Liver (tissue), 9 donors: ENCODE data around the gene ACTR1B. TPM values are rescaled to one million over a fixed set of nuclear protein-coding genes. Genes with fewer than 3 reads are reported as not detected.

Experiments
- DNase-seq: peaks from one replicate; pipeline ENCODE4 v3.0.0-alpha.2; 2017; ENCODE audit warnings: low spot score
- H3K27ac ChIP-seq, 2 donors: one replicate each; pipeline ENCODE4 v1.7.0; 2013; ENCODE audit warnings: inconsistent platforms in 2 of 2, low read length in 2 of 2, control low read depth in 1 of 2, low read depth in 1 of 2, mild to moderate bottlenecking in 1 of 2
- H3K27me3 ChIP-seq, 4 donors: one replicate each; pipeline versions ENCODE4 v1.6.1 to v1.7.0; 2013; ENCODE audit warnings: low read length in 3 of 4, inconsistent platforms in 1 of 4, mild to moderate bottlenecking in 1 of 4, moderate library complexity in 1 of 4; ENCODE audit not compliant: control insufficient read depth in 4 of 4, insufficient read depth in 4 of 4
- H3K36me3 ChIP-seq, 4 donors: one replicate each; pipeline versions ENCODE4 v1.6.1 to v1.7.0; 2013; ENCODE audit warnings: low read length in 3 of 4, mild to moderate bottlenecking in 3 of 4, low read depth in 1 of 4, moderate library complexity in 1 of 4; ENCODE audit not compliant: control insufficient read depth in 4 of 4, insufficient read depth in 3 of 4
- H3K4me1 ChIP-seq, 4 donors: one replicate each; pipeline versions ENCODE4 v1.6.1 to v1.7.0; 2013; ENCODE audit warnings: low read length in 3 of 4, mild to moderate bottlenecking in 3 of 4, moderate library complexity in 1 of 4; ENCODE audit not compliant: control insufficient read depth in 4 of 4, insufficient read depth in 4 of 4
- H3K4me3 ChIP-seq, 3 donors: one replicate each; pipeline versions ENCODE4 v1.6.1 to v1.7.0; 2013; ENCODE audit warnings: low read length in 3 of 3, control low read depth in 1 of 3, low read depth in 1 of 3, mild to moderate bottlenecking in 1 of 3
- H3K9ac ChIP-seq, 2 donors: one replicate each; pipeline ENCODE4 v1.7.0; 2013; ENCODE audit warnings: low read length in 2 of 2, mild to moderate bottlenecking in 2 of 2, moderate library complexity in 2 of 2, control low read depth in 1 of 2, low read depth in 1 of 2
- H3K9me3 ChIP-seq, 4 donors: one replicate each; pipeline versions ENCODE4 v1.6.1 to v1.7.0; 2013; ENCODE audit warnings: low read length in 3 of 4; ENCODE audit not compliant: control insufficient read depth in 4 of 4
- ATF3 ChIP-seq: IDR thresholded peaks from 2 replicates; pipeline ENCODE4 v1.6.1; 2016; ENCODE audit warnings: antibody characterized with exemption
- CTCF ChIP-seq: fragments of 150-350 bp; IDR thresholded peaks from 2 replicates; pipeline ENCODE4 v1.5.1; 2017; ENCODE audit warnings: improper control_type of control experiment, low read depth, low read length; ENCODE audit not compliant: missing input control
- EGR1 ChIP-seq, 2 donors: IDR thresholded peaks; 2 replicates each; pipeline ENCODE4 v1.6.1; 2016 to 2018; ENCODE audit warnings: antibody characterized with exemption in 2 of 2, low read depth in 2 of 2
- FOXA1 ChIP-seq: IDR thresholded peaks from 2 replicates; pipeline ENCODE4 v1.6.1; 2016; ENCODE audit warnings: antibody characterized with exemption
- FOXA2 ChIP-seq: IDR thresholded peaks from 2 replicates; pipeline ENCODE4 v1.6.1; 2016; ENCODE audit warnings: antibody characterized with exemption
- HNF4A ChIP-seq, 2 donors: conservative IDR thresholded peaks; 2 replicates each; pipeline ENCODE4 v1.6.1; 2016; ENCODE audit warnings: antibody characterized with exemption in 2 of 2, mild to moderate bottlenecking in 2 of 2
- HNF4G ChIP-seq: IDR thresholded peaks from 2 replicates; pipeline ENCODE4 v1.6.1; 2016; ENCODE audit warnings: antibody characterized with exemption
- JUND ChIP-seq, 2 donors: IDR thresholded peaks; 2 replicates each; pipeline ENCODE4 v1.6.1; 2016; ENCODE audit warnings: antibody characterized with exemption in 2 of 2
- MAX ChIP-seq: IDR thresholded peaks from 2 replicates; pipeline ENCODE4 v1.6.1; 2016; ENCODE audit warnings: antibody characterized with exemption
- NR2F2 ChIP-seq: IDR thresholded peaks from 2 replicates; pipeline ENCODE4 v1.6.1; 2016; ENCODE audit warnings: antibody characterized with exemption
- RAD21 ChIP-seq, 2 donors: IDR thresholded peaks; 2 replicates each; pipeline ENCODE4 v1.6.1; 2016; ENCODE audit warnings: antibody characterized with exemption in 2 of 2, mild to moderate bottlenecking in 2 of 2
- REST ChIP-seq: IDR thresholded peaks from 2 replicates; pipeline ENCODE4 v1.6.1; 2016; ENCODE audit warnings: antibody characterized with exemption, mild to moderate bottlenecking
- RXRA ChIP-seq, 2 donors: IDR thresholded peaks; 2 replicates each; pipeline ENCODE4 v1.6.1; 2017 to 2018; ENCODE audit warnings: antibody characterized with exemption in 2 of 2, mild to moderate bottlenecking in 1 of 2
- TAF1 ChIP-seq: conservative IDR thresholded peaks from 2 replicates; pipeline ENCODE4 v1.6.1; 2016; ENCODE audit warnings: antibody characterized with exemption, mild to moderate bottlenecking
- YY1 ChIP-seq: IDR thresholded peaks from 2 replicates; pipeline ENCODE4 v1.6.1; 2016; ENCODE audit warnings: antibody characterized with exemption, mild to moderate bottlenecking
- ZBTB33 ChIP-seq: IDR thresholded peaks from 2 replicates; pipeline ENCODE4 v1.6.1; 2016; ENCODE audit warnings: antibody characterized with exemption
- WGBS: extraction: QIAGEN DNeasy Blood & Tissue Kit; methylation state at CpG from one replicate; pipeline ENCODE4 v1.1.7; 2013; 5-methylcytosine and 5-hydroxymethylcytosine counted together
- polyA plus RNA-seq, 2 donors: library from polyadenylated mRNA; stranded (reverse) in 1 of 2; unstranded in 1 of 2; fragments of 200-250 nt in 1 of 2; fragments of >200 nt in 1 of 2; fragmentation: Nextera tagmentation in 1 of 2; extraction: Ambion mirVana in 1 of 2; gene quantifications; one replicate each; pipeline versions ENCODE4 v1.2.1 to v1.2.3, GENCODE V29; 2013 to 2015
- total RNA-seq, 2 donors: library from RNA; depleted of rRNA; stranded (reverse); fragments of >200 nt; gene quantifications; one replicate each; pipeline ENCODE4 v1.2.3, GENCODE V29; 2014
- donor health status: healthy.
- donor health status: healthy.
- donor health status: healthy.
- donor health status: healthy.
- donor health status: healthy.

The ACTR1B gene
- total and polyA plus RNA-seq, 4 donors: 15.3 to 35.8 (median 28.8) TPM

- Histone ChIP-seq H3K9me3 (peaks cover 0 to 3% (median 3%) of the 10 kb centered on the region in 4 donors), H3K27ac (no peak overlapping the region), H3K4me1 (no peaks in the 10 kb centered on the region), H3K4me3 (no peak overlapping the region), H3K9ac (no peak overlapping the region), H3K36me3 (peaks cover 8 to 38% (median 16%) of the 10 kb centered on the region in 4 donors), H3K27me3 (no peaks in the 10 kb centered on the region)
- TF ChIP-seq HNF4G (no peak), YY1 (no peak), CTCF (no peak), EGR1 (IDR thresholded peaks at IDR 0.05; ENCODE audit: low read depth in 2 of 2) (no peak)
- DNase-seq: no peak
- WGBS: 95% methylated on average over 2 of the region's 2 CpGs
Measured at GRCh38 chr2:97654791-97655190, 9.1 kb downstream of the ACTR1B start.

- no peak overlapping the region for H3K9ac ChIP-seq
- no peak overlapping the region for H3K4me3 ChIP-seq
- H3K27ac ChIP-seq: no peak overlapping the region
- TF ChIP-seq HNF4A (conservative IDR thresholded peaks at IDR 0.05): no peak
- no peak for TF ChIP-seq MAX
- TF ChIP-seq NR2F2: no peak
- no peak for TF ChIP-seq ATF3
- peaks cover 8 to 41% (median 16%) of the 10 kb centered on the region in 4 donors for H3K36me3 ChIP-seq
- 97% methylated on average over 5 of the region's 5 CpGs for WGBS
- H3K27me3 ChIP-seq: no peaks in the 10 kb centered on the region
- no peaks in the 10 kb centered on the region for H3K4me1 ChIP-seq
- H3K9me3 ChIP-seq: peaks cover 0 to 3% (median 3%) of the 10 kb centered on the region in 4 donors
- DNase-seq: no peak
Measured at GRCh38 chr2:97654309-97654708, 9.5 kb downstream of the ACTR1B start.

GRCh38 chr2:97653874-97654273 is 10.0 kb downstream of the ACTR1B start:
- peaks cover 5 to 42% (median 18%) of the 10 kb centered on the region in 4 donors for H3K36me3 ChIP-seq
- H3K4me3 ChIP-seq: no peak overlapping the region
- H3K27me3 ChIP-seq: no peaks in the 10 kb centered on the region
- no peak overlapping the region for H3K9ac ChIP-seq
- 97% methylated on average over 1 of the region's 1 CpG for WGBS
- peaks cover 0 to 3% (median 3%) of the 10 kb centered on the region in 4 donors for H3K9me3 ChIP-seq
- no peaks in the 10 kb centered on the region for H3K4me1 ChIP-seq
- no peak for DNase-seq
- no peak overlapping the region for H3K27ac ChIP-seq
- TF ChIP-seq CTCF (no peak), RXRA (IDR thresholded peaks at IDR 0.05) (no peak), FOXA1 (no peak), REST (no peak), YY1 (no peak), HNF4G (no peak), MAX (no peak), FOXA2 (no peak), JUND (IDR thresholded peaks at IDR 0.05) (no peak), NR2F2 (no peak), TAF1 (no peak), EGR1 (IDR thresholded peaks at IDR 0.05; ENCODE audit: low read depth in 2 of 2) (no peak), RAD21 (IDR thresholded peaks at IDR 0.05) (no peak), HNF4A (conservative IDR thresholded peaks at IDR 0.05) (no peak), ZBTB33 (no peak), ATF3 (no peak)
